HG03159 (cell line): Measurements from ENCODE around the gene HOXB8.

ENCODE experiments used
- ATAC-seq: cut with Tn5 transposase; IDR thresholded peaks from one replicate; pipeline ENCODE4 v1.9.1; 2021; ENCODE audit warnings: mild to moderate bottlenecking, moderate library complexity; ENCODE audit not compliant: unreplicated experiment

The HOXB8 gene

DNA sequence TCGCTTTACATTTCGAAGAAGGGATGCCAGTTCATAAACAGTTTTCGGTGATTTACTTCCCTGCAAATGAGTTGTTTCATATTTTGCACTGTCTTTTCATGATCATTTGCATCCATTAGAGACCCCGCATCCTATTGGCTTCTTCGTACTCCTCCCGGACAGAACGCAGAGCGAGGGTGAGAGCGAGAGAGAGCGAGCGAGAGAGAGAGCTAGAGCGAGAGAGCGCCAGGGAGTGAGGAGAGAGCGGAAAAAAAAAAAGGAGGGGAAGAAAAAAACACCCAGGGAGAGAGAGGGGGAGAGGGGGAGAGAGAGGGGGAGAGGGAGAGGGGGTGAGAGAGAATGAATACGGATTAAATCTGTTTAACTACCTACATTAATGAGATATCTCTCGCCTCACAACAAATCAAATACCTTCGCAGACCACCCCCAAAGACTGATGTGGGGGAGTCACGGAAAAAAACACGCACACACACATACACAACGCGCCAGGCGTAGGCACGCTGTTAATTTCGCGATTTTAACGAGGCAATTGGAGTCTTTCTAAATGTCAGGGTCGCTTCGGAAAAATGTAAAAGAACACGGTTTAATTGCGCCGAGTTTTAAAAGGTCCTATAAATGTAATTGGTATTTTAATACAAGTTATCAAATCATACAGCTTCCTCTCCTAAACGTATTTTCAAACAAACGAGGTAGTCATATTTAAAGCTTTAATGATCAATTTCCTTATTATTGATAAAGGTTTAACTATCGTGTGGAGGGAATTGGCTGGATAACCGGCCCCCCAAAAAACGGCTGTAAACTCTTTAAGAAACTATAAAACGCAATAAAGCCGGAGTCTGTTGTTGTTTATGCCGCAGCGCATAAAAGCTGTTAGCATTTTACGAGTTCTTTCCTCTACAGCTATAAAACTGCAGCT lies at the start of gene HOXB8:
HOXB8 (minus strand) TSS at position 246 of the 916 bp plus-strand sequence. CDS start 588 bp downstream, outside the sequence.
- ATAC-seq = no peak

- ATAC-seq = no peak
Observed at GRCh38 chr17:48663134-48663924, 48.2 kb upstream of the HOXB8 start.

DNA sequence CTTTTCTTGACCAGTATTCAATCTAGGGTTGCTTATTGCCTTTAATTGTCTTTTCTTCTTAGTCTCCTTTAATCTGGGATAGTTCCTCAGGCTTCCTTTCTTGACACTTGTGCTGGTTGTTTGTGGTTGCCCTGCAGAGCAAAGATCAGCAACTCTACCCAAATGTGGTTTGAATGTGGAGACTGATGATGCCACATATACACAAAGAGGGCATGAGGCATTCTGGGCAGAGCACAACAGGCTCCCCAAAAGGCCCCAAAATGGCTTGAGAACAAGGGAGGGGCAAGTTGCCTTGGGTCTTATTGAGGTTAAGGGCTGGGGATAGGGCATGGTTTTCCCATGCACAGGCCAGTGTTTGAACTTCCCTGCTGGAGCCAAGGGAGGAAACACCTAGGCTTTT lies 40.8 kb upstream of the HOXB8 start:
- ATAC-seq = no peak

GRCh38 chr17:48649741-48650140 lies 34.6 kb upstream of the HOXB8 start:
- no peak for ATAC-seq

GRCh38 chr17:48647963-48648245 lies 32.8 kb upstream of the HOXB8 start:
- no peak for ATAC-seq

DNA sequence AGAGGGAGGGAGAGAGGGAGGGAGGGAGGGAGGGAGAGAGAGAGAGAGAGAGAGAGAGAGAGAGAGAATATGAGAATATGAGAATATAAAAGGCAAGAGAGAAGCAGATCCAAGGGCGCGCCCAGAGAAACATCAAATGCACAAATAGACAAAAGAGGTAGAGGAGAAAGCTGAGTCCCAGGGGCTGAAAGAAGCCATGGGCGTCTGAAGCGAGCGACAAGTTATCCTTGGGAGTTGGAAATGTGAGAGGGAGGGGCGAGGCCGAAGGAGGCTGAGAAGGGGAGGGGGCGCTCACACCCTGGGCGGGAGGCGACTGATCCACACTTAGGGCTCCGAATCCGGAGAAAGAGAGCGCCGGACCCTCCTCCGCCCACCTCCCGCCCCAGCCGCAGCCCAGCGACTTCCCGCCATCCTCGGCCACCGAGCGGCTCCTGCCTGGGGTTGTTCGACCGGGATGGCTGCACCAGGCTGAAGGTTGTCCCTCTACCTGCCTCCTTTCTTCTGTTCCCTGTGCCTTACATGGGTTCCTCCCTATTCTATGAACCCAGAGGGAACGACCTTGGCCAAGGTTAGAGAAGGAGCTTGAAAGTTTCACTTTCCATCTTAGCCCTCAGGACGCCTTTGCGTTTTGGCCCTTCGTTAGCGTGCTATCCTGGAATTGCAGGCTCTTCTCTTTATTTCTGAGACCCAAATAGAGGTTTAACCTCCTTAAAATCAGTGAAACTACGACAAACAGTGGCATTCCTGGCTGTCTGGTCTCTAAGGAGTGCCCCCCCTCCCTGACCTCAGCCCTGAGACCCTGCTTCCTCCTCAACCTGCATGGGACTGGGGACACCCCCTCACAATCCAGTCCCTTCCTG lies 32.2 kb upstream of the HOXB8 start:
- no peak for ATAC-seq

DNA sequence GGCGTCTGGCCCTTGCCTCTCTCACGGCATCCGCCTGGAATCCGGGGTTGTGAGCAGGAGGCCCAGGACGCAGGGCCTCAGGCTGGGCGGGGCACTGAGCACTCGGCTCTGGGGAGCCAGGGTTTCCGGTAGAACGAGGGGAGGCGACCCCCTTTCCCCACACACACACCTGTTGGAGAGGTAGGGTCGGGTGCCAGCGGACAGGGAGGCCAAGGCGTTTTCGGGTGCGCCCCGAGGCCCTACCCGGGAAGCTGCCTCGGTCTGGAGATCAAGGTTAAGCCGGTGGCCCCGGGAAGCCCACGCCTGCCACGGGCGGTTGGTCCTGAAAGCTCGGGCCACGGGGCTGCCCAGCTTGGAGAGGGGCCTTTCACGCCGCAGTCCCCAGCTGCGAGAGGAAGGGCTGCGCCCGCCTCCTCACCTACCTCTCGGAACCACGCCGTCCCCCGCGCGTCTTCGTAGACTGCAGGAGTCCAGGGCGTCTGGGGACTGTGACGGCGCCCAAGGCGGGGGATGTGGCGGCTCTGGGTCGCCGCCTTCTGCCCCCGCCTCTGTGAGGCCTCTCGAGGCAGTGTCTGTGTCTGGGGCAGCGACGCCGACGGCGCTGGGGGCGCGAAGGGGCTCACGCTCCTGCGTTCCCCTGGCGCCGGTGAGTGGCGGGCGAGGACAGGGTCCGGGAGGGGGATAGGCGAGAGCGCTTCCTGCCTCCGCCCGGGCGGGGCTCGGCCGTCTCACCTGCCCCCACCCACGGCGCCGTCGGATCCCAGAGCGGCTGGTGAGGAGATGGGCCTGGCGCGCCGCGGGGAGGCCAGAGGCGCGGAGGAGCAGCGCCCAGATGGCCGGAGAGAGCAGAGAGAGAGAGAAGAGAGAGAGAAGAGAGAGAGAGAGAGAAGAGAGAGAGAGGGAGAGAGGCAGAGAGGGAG lies 31.4 kb upstream of the HOXB8 start:
- no peak for ATAC-seq

DNA sequence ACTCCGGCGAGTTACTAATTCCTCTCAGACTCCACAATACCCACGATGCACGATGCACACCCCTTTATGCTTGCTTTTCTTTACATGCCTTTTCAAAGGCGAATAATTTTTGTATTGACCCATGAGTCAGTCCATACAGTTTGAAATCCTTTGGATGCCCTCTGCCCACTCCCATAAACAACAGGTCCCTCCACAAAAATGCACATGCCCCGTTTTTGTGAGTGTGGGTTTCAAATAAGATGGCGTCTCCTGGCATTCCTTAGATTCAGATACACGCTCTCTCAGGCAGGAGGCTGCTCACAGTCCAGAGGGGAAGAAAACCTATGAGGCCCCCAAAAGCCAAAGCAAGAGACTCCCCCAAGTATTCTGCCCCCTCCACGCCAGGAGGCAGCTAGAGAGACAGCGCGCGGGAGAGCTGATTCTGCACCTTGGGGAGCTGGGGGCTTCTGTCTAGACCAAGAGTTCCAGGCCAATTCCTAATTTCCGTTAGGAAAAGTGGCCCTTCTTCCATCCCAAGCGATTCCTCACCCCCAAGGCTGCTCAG lies 30.6 kb upstream of the HOXB8 start:
- ATAC-seq = no peak

GRCh38 chr17:48644910-48645557 lies 29.9 kb upstream of the HOXB8 start:
- ATAC-seq = no peak

- no peak for ATAC-seq
Observed at GRCh38 chr17:48644159-48644558, 29.1 kb upstream of the HOXB8 start.

GRCh38 chr17:48643697-48644012 lies 28.6 kb upstream of the HOXB8 start:
- no peak for ATAC-seq

GRCh38 chr17:48642843-48643696 lies 28.0 kb upstream of the HOXB8 start:
- ATAC-seq = no peak

- ATAC-seq = no peak
Observed at GRCh38 chr17:48642059-48642842, 27.2 kb upstream of the HOXB8 start.

DNA sequence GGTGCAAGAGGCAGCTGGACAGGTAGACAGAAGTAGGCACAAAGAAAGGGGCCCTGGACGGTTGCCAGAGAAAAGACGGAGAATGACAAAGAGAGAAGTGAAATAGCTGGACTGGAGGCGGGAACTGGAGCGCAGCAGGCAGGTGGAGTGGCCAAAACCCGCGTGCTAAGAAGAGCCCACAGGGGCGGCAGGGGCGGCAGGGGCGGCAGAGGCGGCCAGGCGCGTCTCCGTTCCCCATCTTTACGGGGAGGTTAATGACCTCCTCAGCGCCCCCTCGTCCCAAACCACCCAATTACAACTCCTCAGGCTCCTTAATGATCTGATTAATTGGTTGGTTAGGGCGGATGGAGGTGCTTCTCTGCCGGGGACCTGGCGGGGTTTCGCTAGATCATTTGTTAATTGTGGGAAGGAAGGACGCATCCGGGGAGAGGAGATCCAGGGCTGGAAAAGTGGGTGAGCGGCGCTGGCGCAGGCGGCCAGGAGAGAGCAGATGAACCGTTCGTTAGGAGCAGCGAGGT lies 26.5 kb upstream of the HOXB8 start:
- ATAC-seq = no peak

DNA sequence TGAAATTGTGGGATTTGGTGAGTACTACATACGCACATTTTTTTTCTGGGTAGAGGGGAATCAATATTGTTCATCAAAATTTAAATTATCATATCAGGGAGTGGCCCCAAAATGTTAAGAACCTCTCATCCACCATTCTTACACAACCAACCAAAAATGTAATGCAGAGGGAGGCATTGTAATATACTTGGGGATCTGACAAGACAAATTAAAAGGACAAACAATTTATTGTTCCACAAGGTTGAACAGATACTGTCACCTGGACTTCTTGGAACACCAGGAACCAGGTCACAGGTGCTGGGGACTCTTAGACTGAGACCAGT lies 25.7 kb upstream of the HOXB8 start:
- ATAC-seq = no peak

DNA sequence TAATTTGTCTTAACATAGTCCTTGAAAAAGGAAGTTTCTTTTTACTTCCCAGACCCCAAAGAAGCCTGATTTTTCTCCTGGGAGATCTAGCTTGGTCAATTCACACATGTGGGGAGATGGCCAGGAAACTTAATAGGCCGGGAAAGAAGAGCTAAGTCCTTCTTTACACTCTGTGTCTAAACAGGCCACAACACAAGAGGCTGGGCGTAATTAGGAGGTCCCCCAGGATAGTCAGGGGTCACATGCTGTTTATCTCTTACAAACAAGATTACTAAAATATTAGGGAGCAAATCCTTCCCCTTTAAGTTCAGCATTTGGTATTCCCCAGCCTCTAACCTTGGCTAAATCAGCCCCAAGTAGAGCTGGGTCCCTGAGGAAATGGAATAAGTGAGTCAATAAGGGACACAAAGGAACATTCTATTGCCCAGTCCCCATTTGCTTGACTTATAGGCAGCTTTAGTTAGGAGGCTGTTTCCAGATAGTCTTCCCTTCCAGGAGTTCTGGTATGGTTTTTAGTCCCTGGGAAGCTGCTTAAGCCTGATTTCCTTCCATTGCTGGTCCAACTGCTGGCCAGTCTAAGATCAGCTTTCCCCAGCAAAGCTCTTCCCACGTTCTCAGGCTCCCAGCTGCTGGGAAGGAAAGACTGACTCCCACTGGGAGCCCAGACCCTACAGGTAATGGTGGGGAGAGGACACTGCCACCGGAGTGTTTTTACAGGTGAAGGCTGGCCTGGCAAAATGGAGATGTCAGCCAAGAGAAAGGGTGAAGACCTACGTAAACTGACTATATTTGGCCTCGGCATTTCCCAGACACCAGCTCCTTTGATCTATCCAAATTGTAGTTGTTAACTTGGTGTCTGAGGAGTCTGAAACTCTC lies 25.1 kb upstream of the HOXB8 start:
- no peak for ATAC-seq

GRCh38 chr17:48639136-48639535 lies 24.0 kb upstream of the HOXB8 start:
- no peak for ATAC-seq
